Measurements from ENCODE around the gene GRP. TPM values are rescaled to one million over a fixed set of nuclear protein-coding genes. Genes with fewer than 3 reads are reported as not detected.
"Not testable (repeated sequence)": the region's sequence is repeated elsewhere in the genome, so short reads cannot be mapped to it uniquely, and the experiment has no call there.

Gene GRP
- total and polyA plus RNA-seq, 4 donors, result 3.4 to 40.8 (median 6.8) TPM

- H3K27ac ChIP-seq (ENCODE audit: low read depth in 1 of 2, low read length in 1 of 2), result no peak overlapping the region
- no peak overlapping the region for H3K4me3 ChIP-seq
- 55 to 62% methylated on average over 4 of the region's 4 CpGs for WGBS, 2 donors
- peaks cover 0 to 34% (median 31%) of the 10 kb centered on the region in 3 donors for H3K27me3 ChIP-seq (ENCODE audit: control insufficient read depth in 3 of 3, insufficient read depth in 3 of 3, low read length in 2 of 3)
- H3K9ac ChIP-seq (ENCODE audit: insufficient read depth in 1 of 2, low read length in 2 of 2), result no peak overlapping the region
- H3K4me1 ChIP-seq (ENCODE audit: control insufficient read depth in 5 of 5, insufficient read depth in 5 of 5, low read length in 5 of 5), result peaks cover 0 to 2% (median 0%) of the 10 kb centered on the region in 5 donors
- no peaks in the 10 kb centered on the region for H3K36me3 ChIP-seq (ENCODE audit: control insufficient read depth in 4 of 4, insufficient read depth in 4 of 4, low read length in 4 of 4)
- DNase-seq, result no peak
- peaks cover 0 to 1% (median 0%) of the 10 kb centered on the region in 4 donors for H3K9me3 ChIP-seq (ENCODE audit: control insufficient read depth in 4 of 4, insufficient read depth in 3 of 4, low read length in 3 of 4)
- ATAC-seq (ENCODE audit: insufficient read depth, low FRiP score), result no peak
- TF ChIP-seq CTCF (IDR thresholded peaks at IDR 0.05; ENCODE audit: control extremely low read depth, extremely low read depth), result no peak
Measured at GRCh38 chr18:59246796-59247195, 26.8 kb downstream of the GRP start.

GRCh38 chr18:59249199-59249774 is 29.3 kb downstream of the GRP start:
- Histone ChIP-seq H3K36me3 (ENCODE audit: control insufficient read depth in 4 of 4, insufficient read depth in 4 of 4, low read length in 4 of 4) (no peaks in the 10 kb centered on the region), H3K4me3 (no peak overlapping the region), H3K27me3 (ENCODE audit: control insufficient read depth in 3 of 3, insufficient read depth in 3 of 3, low read length in 2 of 3) (peaks cover 0 to 34% (median 28%) of the 10 kb centered on the region in 3 donors), H3K4me1 (ENCODE audit: control insufficient read depth in 5 of 5, insufficient read depth in 5 of 5, low read length in 5 of 5) (peaks cover 0 to 2% (median 0%) of the 10 kb centered on the region in 5 donors), H3K9ac (ENCODE audit: insufficient read depth in 1 of 2, low read length in 2 of 2) (no peak overlapping the region), H3K27ac (ENCODE audit: low read depth in 1 of 2, low read length in 1 of 2) (no peak overlapping the region), H3K9me3 (ENCODE audit: control insufficient read depth in 4 of 4, insufficient read depth in 3 of 4, low read length in 3 of 4) (peaks cover 0 to 1% (median 0%) of the 10 kb centered on the region in 4 donors)
- WGBS, 2 donors, result 25 to 31% methylated on average over 5 of the region's 5 CpGs
- DNase-seq, result peak; percentile 88 to 97 (median 96)
- ATAC-seq (ENCODE audit: insufficient read depth, low FRiP score), result no peak
- peak; percentile 28 for TF ChIP-seq CTCF (IDR thresholded peaks at IDR 0.05; ENCODE audit: control extremely low read depth, extremely low read depth)

GRCh38 chr18:59255491-59255890 is 35.5 kb downstream of the GRP start:
- H3K9me3 ChIP-seq (ENCODE audit: control insufficient read depth in 4 of 4, insufficient read depth in 3 of 4, low read length in 3 of 4); H3K4me3 ChIP-seq; DNase-seq; ATAC-seq (ENCODE audit: insufficient read depth, low FRiP score); H3K9ac ChIP-seq (ENCODE audit: insufficient read depth in 1 of 2, low read length in 2 of 2); H3K4me1 ChIP-seq (ENCODE audit: control insufficient read depth in 5 of 5, insufficient read depth in 5 of 5, low read length in 5 of 5); H3K27ac ChIP-seq (ENCODE audit: low read depth in 1 of 2, low read length in 1 of 2); H3K27me3 ChIP-seq (ENCODE audit: control insufficient read depth in 3 of 3, insufficient read depth in 3 of 3, low read length in 2 of 3); H3K36me3 ChIP-seq (ENCODE audit: control insufficient read depth in 4 of 4, insufficient read depth in 4 of 4, low read length in 4 of 4): not testable (repeated sequence)
- WGBS, 2 donors, result 92 to 96% methylated on average over 17 to 30 of the region's 30 CpGs

GRCh38 chr18:59261842-59262241 is 41.9 kb downstream of the GRP start:
- not testable (repeated sequence) for DNase-seq; H3K4me1 ChIP-seq (ENCODE audit: control insufficient read depth in 5 of 5, insufficient read depth in 5 of 5, low read length in 5 of 5); H3K9ac ChIP-seq (ENCODE audit: insufficient read depth in 1 of 2, low read length in 2 of 2); H3K4me3 ChIP-seq; H3K9me3 ChIP-seq (ENCODE audit: control insufficient read depth in 4 of 4, insufficient read depth in 3 of 4, low read length in 3 of 4); ATAC-seq (ENCODE audit: insufficient read depth, low FRiP score); H3K27ac ChIP-seq (ENCODE audit: low read depth in 1 of 2, low read length in 1 of 2); H3K36me3 ChIP-seq (ENCODE audit: control insufficient read depth in 4 of 4, insufficient read depth in 4 of 4, low read length in 4 of 4)
- WGBS, 2 donors, result 71 to 85% methylated on average over 3 of the region's 3 CpGs
- peaks cover 0 to 45% (median 43%) of the 10 kb centered on the region in 3 donors for H3K27me3 ChIP-seq (ENCODE audit: control insufficient read depth in 3 of 3, insufficient read depth in 3 of 3, low read length in 2 of 3)

- not testable (repeated sequence) for H3K4me1 ChIP-seq (ENCODE audit: control insufficient read depth in 5 of 5, insufficient read depth in 5 of 5, low read length in 5 of 5); ATAC-seq (ENCODE audit: insufficient read depth, low FRiP score); DNase-seq; H3K4me3 ChIP-seq; H3K9ac ChIP-seq (ENCODE audit: insufficient read depth in 1 of 2, low read length in 2 of 2); H3K36me3 ChIP-seq (ENCODE audit: control insufficient read depth in 4 of 4, insufficient read depth in 4 of 4, low read length in 4 of 4); H3K9me3 ChIP-seq (ENCODE audit: control insufficient read depth in 4 of 4, insufficient read depth in 3 of 4, low read length in 3 of 4); H3K27ac ChIP-seq (ENCODE audit: low read depth in 1 of 2, low read length in 1 of 2)
- peaks cover 4 to 49% (median 47%) of the 10 kb centered on the region in 3 donors for H3K27me3 ChIP-seq (ENCODE audit: control insufficient read depth in 3 of 3, insufficient read depth in 3 of 3, low read length in 2 of 3)
- WGBS, 2 donors, result 88 to 100% methylated on average over 1 to 2 of the region's 2 CpGs
Measured at GRCh38 chr18:59262243-59262642, 42.3 kb downstream of the GRP start.
